IMR-90 (cell line): ENCODE results near the gene CDK8. TPM values are rescaled to one million over a fixed set of nuclear protein-coding genes. Genes with fewer than 3 reads are reported as not detected.
A peak's percentile ranks its signal among the peaks of the same experiment; 100 is the strongest.

Source experiments
- ATAC-seq: fragments of 200-7000 bp; cut with Tn5 transposase; 2 replicates; pipeline ENCODE4 v1.9.1; 2020; ENCODE audit warnings: low read depth, mild to moderate bottlenecking, moderate library complexity
- BruUV-seq: library from RNA; stranded (reverse); fragments of 400-500 nt; replicated peaks from 2 replicates; lab custom pipeline; 2021; lab: Mats Ljungman, UMichigan
- CTCF ChIA-PET: fragments of 300-600 bp; formaldehyde crosslinking; extraction: SDS; loops from one replicate; lab custom pipeline; 2021; ENCODE audit warnings: antibody characterized with exemption; lab: Yijun Ruan, JAX
- POLR2A ChIA-PET: fragments of 300-600 bp; sonication (Branson Sonifier 250); formaldehyde crosslinking; loops from one replicate; lab custom pipeline; 2022; ENCODE audit warnings: antibody characterized with exemption; ENCODE audit not compliant: unreplicated experiment; lab: Charles Lee
- DNase-seq: peaks from one replicate; pipeline ENCODE4 v3.0.0; 2013
- H2AFZ ChIP-seq: replicated peaks from 2 replicates; pipeline ENCODE3; 2013; ENCODE audit warnings: low read length, mild to moderate bottlenecking; ENCODE audit not compliant: poor library complexity
- H2AK5ac ChIP-seq: 2 replicates; pipeline ENCODE4 v1.6.1; 2013; ENCODE audit warnings: low read depth, low read length, inconsistent platforms
- H2AK9ac ChIP-seq: replicated peaks from 2 replicates; pipeline ENCODE3; 2013; ENCODE audit warnings: mild to moderate bottlenecking, low read depth, low read length, moderate library complexity; ENCODE audit not compliant: poor library complexity
- H2BK120ac ChIP-seq: 2 replicates; pipeline ENCODE4 v1.6.1; 2013; ENCODE audit warnings: low read depth, low read length, inconsistent platforms
- H2BK15ac ChIP-seq: 3 replicates; pipeline ENCODE4 v1.6.1; 2013; ENCODE audit warnings: low read depth, low read length, inconsistent platforms
- H2BK20ac ChIP-seq: 2 replicates; pipeline ENCODE4 v1.6.1; 2013; ENCODE audit warnings: low read depth, mild to moderate bottlenecking, inconsistent platforms, low read length, moderate library complexity
- H2BK5ac ChIP-seq: 2 replicates; pipeline ENCODE4 v1.6.1; 2013; ENCODE audit warnings: mild to moderate bottlenecking, low read depth, low read length, inconsistent platforms; ENCODE audit not compliant: poor library complexity, severe bottlenecking
- H3K14ac ChIP-seq: replicated peaks from 2 replicates; pipeline ENCODE4 v1.6.1; 2013; ENCODE audit warnings: low read depth, low read length, inconsistent platforms
- H3K18ac ChIP-seq: 2 replicates; pipeline ENCODE4 v1.6.1; 2013; ENCODE audit warnings: low read depth, low read length, control low read depth
- H3K23ac ChIP-seq: 2 replicates; pipeline ENCODE4 v1.6.1; 2013; ENCODE audit warnings: low read depth, low read length, inconsistent platforms
- H3K27ac ChIP-seq: 2 replicates; pipeline ENCODE4 v1.5.1; 2013; ENCODE audit warnings: mild to moderate bottlenecking, control low read depth, low read length; ENCODE audit not compliant: insufficient read depth
- H3K27me3 ChIP-seq: 2 replicates; pipeline ENCODE4 v1.6.1; 2013; ENCODE audit warnings: low read length; ENCODE audit not compliant: control insufficient read depth, insufficient read depth
- H3K36me3 ChIP-seq: 2 replicates; pipeline ENCODE4 v1.6.1; 2013; ENCODE audit warnings: low read length, mixed read lengths; ENCODE audit not compliant: control insufficient read depth, insufficient read depth
- H3K4ac ChIP-seq: 2 replicates; pipeline ENCODE4 v1.6.1; 2013; ENCODE audit warnings: low read depth, low read length, inconsistent platforms
- H3K4me1 ChIP-seq: 2 replicates; pipeline ENCODE4 v1.6.1; 2013; ENCODE audit warnings: low read length, mixed read lengths; ENCODE audit not compliant: control insufficient read depth, insufficient read depth
- H3K4me2 ChIP-seq: 2 replicates; pipeline ENCODE4 v1.6.1; 2013; ENCODE audit warnings: low read depth, mild to moderate bottlenecking, control low read depth, low read length, moderate library complexity
- H3K4me3 ChIP-seq: 2 replicates; pipeline ENCODE4 v1.5.1; 2013; ENCODE audit warnings: low read depth, mild to moderate bottlenecking, control low read depth, low read length, moderate library complexity; ENCODE audit not compliant: insufficient read depth
- H3K56ac ChIP-seq: 2 replicates; pipeline ENCODE4 v1.6.1; 2013; ENCODE audit warnings: low read length, inconsistent platforms; ENCODE audit not compliant: insufficient read depth; ENCODE audit errors: extremely low read depth
- H3K79me1 ChIP-seq, 2 experiments: 2 replicates each; pipeline ENCODE4 v1.6.1; 2013; ENCODE audit warnings: low read length in 2 of 2, inconsistent platforms in 1 of 2, low read depth in 1 of 2
- H3K9ac ChIP-seq: 2 replicates; pipeline ENCODE4 v1.6.1; 2013; ENCODE audit warnings: low read depth, low read length, control low read depth
- H3K9me1 ChIP-seq: 2 replicates; pipeline ENCODE4 v1.6.1; 2013; ENCODE audit warnings: low read length, inconsistent platforms; ENCODE audit not compliant: insufficient read depth
- H3K9me3 ChIP-seq: 2 replicates; pipeline ENCODE4 v1.6.1; 2013; ENCODE audit warnings: low read length; ENCODE audit not compliant: control insufficient read depth, insufficient read depth
- H4K20me1 ChIP-seq: 2 replicates; pipeline ENCODE4 v1.6.1; 2013; ENCODE audit warnings: low read length, inconsistent platforms; ENCODE audit not compliant: insufficient read depth
- H4K5ac ChIP-seq: 2 replicates; pipeline ENCODE4 v1.6.1; 2013; ENCODE audit warnings: mild to moderate bottlenecking, low read depth, low read length, control low read depth
- H4K8ac ChIP-seq, 2 experiments: 2 replicates each; pipeline ENCODE4 v1.6.1; 2013; ENCODE audit warnings: low read depth in 2 of 2, low read length in 2 of 2, control low read depth in 1 of 2, inconsistent platforms in 1 of 2
- H4K91ac ChIP-seq: 2 replicates; pipeline ENCODE4 v1.6.1; 2013; ENCODE audit warnings: low read depth, low read length, inconsistent platforms; ENCODE audit not compliant: insufficient read depth
- BHLHE40 ChIP-seq: fragments of 150-350 bp; IDR thresholded peaks from 2 replicates; pipeline ENCODE4 v1.6.1; 2016; ENCODE audit warnings: mild to moderate bottlenecking, low read depth, low read length
- CEBPB ChIP-seq: IDR thresholded peaks from 2 replicates; pipeline ENCODE4 v1.6.1; 2012; ENCODE audit warnings: low read depth, low read length, improper control_type of control experiment
- CHD1 ChIP-seq: IDR thresholded peaks from 2 replicates; pipeline ENCODE4 v1.6.1; 2012; ENCODE audit warnings: low read depth, low read length, improper control_type of control experiment
- CTCF ChIP-seq: conservative IDR thresholded peaks from 2 replicates; pipeline ENCODE4 v1.5.1; 2012; ENCODE audit warnings: mild to moderate bottlenecking, low read depth, low read length, improper control_type of control experiment
- ELK1 ChIP-seq: fragments of 150-350 bp; IDR thresholded peaks from 2 replicates; pipeline ENCODE4 v1.6.1; 2016; ENCODE audit warnings: low read depth, mild to moderate bottlenecking, low read length, moderate library complexity, borderline replicate concordance
- FOS ChIP-seq: fragments of 150-350 bp; IDR thresholded peaks from 2 replicates; pipeline ENCODE4 v1.6.1; 2016; ENCODE audit warnings: low read depth, low read length
- MAFK ChIP-seq: IDR thresholded peaks from 2 replicates; pipeline ENCODE4 v1.6.1; 2012; ENCODE audit warnings: low read depth, low read length, improper control_type of control experiment
- MAZ ChIP-seq: IDR thresholded peaks from 2 replicates; pipeline ENCODE4 v1.6.1; 2012; ENCODE audit warnings: low read depth, mild to moderate bottlenecking, low read length, improper control_type of control experiment, moderate library complexity, borderline replicate concordance
- MXI1 ChIP-seq: IDR thresholded peaks from 2 replicates; pipeline ENCODE4 v1.6.1; 2012; ENCODE audit warnings: low read depth, mild to moderate bottlenecking, low read length, moderate library complexity, borderline replicate concordance
- NFE2L2 ChIP-seq: fragments of 150-350 bp; IDR thresholded peaks from 2 replicates; pipeline ENCODE4 v1.6.1; 2016; ENCODE audit warnings: low read depth, mild to moderate bottlenecking, low read length
- POLR2A ChIP-seq: IDR thresholded peaks from 2 replicates; pipeline ENCODE4 v1.6.1; 2012; ENCODE audit warnings: mild to moderate bottlenecking, low read depth, low read length
- RAD21 ChIP-seq: IDR thresholded peaks from 2 replicates; pipeline ENCODE4 v1.6.1; 2012; ENCODE audit warnings: low read length, improper control_type of control experiment
- RCOR1 ChIP-seq: IDR thresholded peaks from 2 replicates; pipeline ENCODE4 v1.6.1; 2012; ENCODE audit warnings: mild to moderate bottlenecking, low read length, improper control_type of control experiment; ENCODE audit not compliant: insufficient replicate concordance
- RFX5 ChIP-seq: IDR thresholded peaks from 2 replicates; pipeline ENCODE4 v1.8.0; 2012; ENCODE audit warnings: low read depth, mild to moderate bottlenecking, low read length, moderate library complexity
- SMC3 ChIP-seq: fragments of 150-350 bp; IDR thresholded peaks from 2 replicates; pipeline ENCODE4 v1.6.1; 2016; ENCODE audit warnings: low read depth, mild to moderate bottlenecking, antibody characterized with exemption, low read length, moderate library complexity
- USF2 ChIP-seq: fragments of 150-350 bp; IDR thresholded peaks from 2 replicates; pipeline ENCODE4 v1.6.1; 2017; ENCODE audit warnings: mild to moderate bottlenecking, antibody characterized with exemption, low read length, low read depth
- WGBS, 2 experiments: methylation state at CpG; one replicate each; pipeline versions ENCODE4 v1.1.5 to v1.1.7; 2013; ENCODE audit warnings: missing lambda C conversion rate in 2 of 2; ENCODE audit not compliant: insufficient read length in 1 of 2; ENCODE audit errors: extremely low coverage in 2 of 2; 5-methylcytosine and 5-hydroxymethylcytosine counted together
- dilution Hi-C: fragments of 300-500 bp; cut with HindIII; formaldehyde crosslinking; loops from one replicate; pipeline ENCODE4 v1.14.3; 2018; ENCODE audit warnings: low sequenced_read_pairs; ENCODE audit not compliant: unreplicated experiment
- in situ Hi-C: fragments of 300-500 bp; cut with MboI; formaldehyde crosslinking; loops from 3 replicates; pipeline ENCODE4 v1.14.3; 2019; ENCODE audit warnings: low sequenced_read_pairs, inconsistent platforms, mixed read lengths
- intact Hi-C: fragments of 100-400 bp; cut with micrococcal nuclease; formaldehyde crosslinking; loops from 2 replicates; pipeline ENCODE4 v1.10.0; 2022
- polyA plus RNA-seq, 3 experiments: library from polyadenylated mRNA; depleted of rRNA; stranded (reverse); fragments of >200 nt; gene quantifications; 2 replicates each; pipeline ENCODE4 v1.2.3, GENCODE V29; 2012; ENCODE audit warnings: low replicate concordance in 1 of 3
- total RNA-seq: library from RNA; depleted of rRNA; stranded (reverse); fragments of >200 nt; gene quantifications from 2 replicates; pipeline ENCODE4 v1.2.3, GENCODE V29; 2012

The CDK8 gene
- total and polyA plus RNA-seq, 2 of the 4 experiments (the other 2 are of a cell fraction), result 15.4 to 19.0 TPM

- Histone ChIP-seq H3K9me1 (peaks cover 6% of the 10 kb centered on the region; the same call in 1 of the 2 replicates), H2AK5ac (no peak overlapping the region), H3K4me2 (peak overlapping the region; percentile 28; the same call in 1 of the 2 replicates), H4K5ac (no peak overlapping the region), H3K18ac (no peak overlapping the region), H3K36me3 (peaks cover 16% of the 10 kb centered on the region), H3K4me3 (no peak overlapping the region), H2BK120ac (no peak overlapping the region), H2BK5ac (no peak overlapping the region), H2AK9ac (no peak overlapping the region), H3K4ac (no peak overlapping the region), H2AFZ (no peak overlapping the region), H3K9ac (no peak overlapping the region), H3K27me3 (no peaks in the 10 kb centered on the region), H4K91ac (no peak overlapping the region), H3K56ac (no peak overlapping the region), H3K27ac (no peak overlapping the region), H3K79me1 (peaks cover 17 to 30% of the 10 kb centered on the region in 2 experiments), H2BK15ac (no peak overlapping the region), H3K23ac (no peak overlapping the region), H4K20me1 (no peaks in the 10 kb centered on the region; the same call in 1 of the 2 replicates), H2BK20ac (no peak overlapping the region), H3K9me3 (no peaks in the 10 kb centered on the region), H4K8ac (no peak overlapping the region), H3K4me1 (0 out of 2 replicates have a peak, but pooled peaks cover 2% of the 10 kb centered on the region), H3K14ac (no peak overlapping the region)
- intact Hi-C loops, result loop anchor here (2.0 kb wide), 1 partner anchor 33 kb away; no protein-coding TSS in a partner anchor
- DNase-seq (peak; percentile 29), ATAC-seq (no peak)
- no TSS peak for BruUV-seq
- no peak for TF ChIP-seq CTCF
- no peak for TF ChIP-seq POLR2A
- no peak for TF ChIP-seq ELK1
- no peak for TF ChIP-seq BHLHE40
- TF ChIP-seq CEBPB, result no peak
- no peak for TF ChIP-seq CHD1
- TF ChIP-seq SMC3, result no peak
- TF ChIP-seq MAZ, result no peak
- TF ChIP-seq RCOR1, result no peak
- no peak for TF ChIP-seq RFX5
- TF ChIP-seq MAFK, result no peak
- TF ChIP-seq NFE2L2, result no peak
- no peak for TF ChIP-seq RAD21
- TF ChIP-seq MXI1, result no peak
- no peak for TF ChIP-seq FOS
- no peak for TF ChIP-seq USF2
- WGBS, 2 experiments, result no CpG with 5 or more reads among the region's 1 CpG
- POLR2A ChIA-PET, result no interaction called here
- in situ Hi-C loops, result no loop called here
- CTCF ChIA-PET, result no interaction called here
- dilution Hi-C loops, result no loop called here
Observed at GRCh38 chr13:26219726-26220125, 34.2 kb upstream of the CDK8 start.
